IMR-90 (cell line): ENCODE measurements around the gene TIMM21. TPM values are rescaled to one million over a fixed set of nuclear protein-coding genes. Genes with fewer than 3 reads are reported as not detected.

Source experiments
- ATAC-seq: fragments of 200-7000 bp; cut with Tn5 transposase; 2 replicates; pipeline ENCODE4 v1.9.1; 2020; ENCODE audit warnings: low read depth, mild to moderate bottlenecking, moderate library complexity
- BruUV-seq: library from RNA; stranded (reverse); fragments of 400-500 nt; replicated peaks from 2 replicates; lab custom pipeline; 2021; lab: Mats Ljungman, UMichigan
- CTCF ChIA-PET: fragments of 300-600 bp; formaldehyde crosslinking; extraction: SDS; loops from one replicate; lab custom pipeline; 2021; ENCODE audit warnings: antibody characterized with exemption; lab: Yijun Ruan, JAX
- POLR2A ChIA-PET: fragments of 300-600 bp; sonication (Branson Sonifier 250); formaldehyde crosslinking; loops from one replicate; lab custom pipeline; 2022; ENCODE audit warnings: antibody characterized with exemption; ENCODE audit not compliant: unreplicated experiment; lab: Charles Lee
- DNase-seq: peaks from one replicate; pipeline ENCODE4 v3.0.0; 2013
- H2AFZ ChIP-seq: replicated peaks from 2 replicates; pipeline ENCODE3; 2013; ENCODE audit warnings: low read length, mild to moderate bottlenecking; ENCODE audit not compliant: poor library complexity
- H2AK5ac ChIP-seq: 2 replicates; pipeline ENCODE4 v1.6.1; 2013; ENCODE audit warnings: low read depth, low read length, inconsistent platforms
- H2AK9ac ChIP-seq: replicated peaks from 2 replicates; pipeline ENCODE3; 2013; ENCODE audit warnings: mild to moderate bottlenecking, low read depth, low read length, moderate library complexity; ENCODE audit not compliant: poor library complexity
- H2BK120ac ChIP-seq: 2 replicates; pipeline ENCODE4 v1.6.1; 2013; ENCODE audit warnings: low read depth, low read length, inconsistent platforms
- H2BK15ac ChIP-seq: 3 replicates; pipeline ENCODE4 v1.6.1; 2013; ENCODE audit warnings: low read depth, low read length, inconsistent platforms
- H2BK20ac ChIP-seq: 2 replicates; pipeline ENCODE4 v1.6.1; 2013; ENCODE audit warnings: low read depth, mild to moderate bottlenecking, inconsistent platforms, low read length, moderate library complexity
- H2BK5ac ChIP-seq: 2 replicates; pipeline ENCODE4 v1.6.1; 2013; ENCODE audit warnings: mild to moderate bottlenecking, low read depth, low read length, inconsistent platforms; ENCODE audit not compliant: poor library complexity, severe bottlenecking
- H3K14ac ChIP-seq: replicated peaks from 2 replicates; pipeline ENCODE4 v1.6.1; 2013; ENCODE audit warnings: low read depth, low read length, inconsistent platforms
- H3K18ac ChIP-seq: 2 replicates; pipeline ENCODE4 v1.6.1; 2013; ENCODE audit warnings: low read depth, low read length, control low read depth
- H3K23ac ChIP-seq: 2 replicates; pipeline ENCODE4 v1.6.1; 2013; ENCODE audit warnings: low read depth, low read length, inconsistent platforms
- H3K27ac ChIP-seq: 2 replicates; pipeline ENCODE4 v1.5.1; 2013; ENCODE audit warnings: mild to moderate bottlenecking, control low read depth, low read length; ENCODE audit not compliant: insufficient read depth
- H3K27me3 ChIP-seq: 2 replicates; pipeline ENCODE4 v1.6.1; 2013; ENCODE audit warnings: low read length; ENCODE audit not compliant: control insufficient read depth, insufficient read depth
- H3K36me3 ChIP-seq: 2 replicates; pipeline ENCODE4 v1.6.1; 2013; ENCODE audit warnings: low read length, mixed read lengths; ENCODE audit not compliant: control insufficient read depth, insufficient read depth
- H3K4ac ChIP-seq: 2 replicates; pipeline ENCODE4 v1.6.1; 2013; ENCODE audit warnings: low read depth, low read length, inconsistent platforms
- H3K4me1 ChIP-seq: 2 replicates; pipeline ENCODE4 v1.6.1; 2013; ENCODE audit warnings: low read length, mixed read lengths; ENCODE audit not compliant: control insufficient read depth, insufficient read depth
- H3K4me2 ChIP-seq: 2 replicates; pipeline ENCODE4 v1.6.1; 2013; ENCODE audit warnings: low read depth, mild to moderate bottlenecking, control low read depth, low read length, moderate library complexity
- H3K4me3 ChIP-seq: 2 replicates; pipeline ENCODE4 v1.5.1; 2013; ENCODE audit warnings: low read depth, mild to moderate bottlenecking, control low read depth, low read length, moderate library complexity; ENCODE audit not compliant: insufficient read depth
- H3K56ac ChIP-seq: 2 replicates; pipeline ENCODE4 v1.6.1; 2013; ENCODE audit warnings: low read length, inconsistent platforms; ENCODE audit not compliant: insufficient read depth; ENCODE audit errors: extremely low read depth
- H3K79me1 ChIP-seq, 2 experiments: 2 replicates each; pipeline ENCODE4 v1.6.1; 2013; ENCODE audit warnings: low read length in 2 of 2, inconsistent platforms in 1 of 2, low read depth in 1 of 2
- H3K9ac ChIP-seq: 2 replicates; pipeline ENCODE4 v1.6.1; 2013; ENCODE audit warnings: low read depth, low read length, control low read depth
- H3K9me1 ChIP-seq: 2 replicates; pipeline ENCODE4 v1.6.1; 2013; ENCODE audit warnings: low read length, inconsistent platforms; ENCODE audit not compliant: insufficient read depth
- H3K9me3 ChIP-seq: 2 replicates; pipeline ENCODE4 v1.6.1; 2013; ENCODE audit warnings: low read length; ENCODE audit not compliant: control insufficient read depth, insufficient read depth
- H4K20me1 ChIP-seq: 2 replicates; pipeline ENCODE4 v1.6.1; 2013; ENCODE audit warnings: low read length, inconsistent platforms; ENCODE audit not compliant: insufficient read depth
- H4K5ac ChIP-seq: 2 replicates; pipeline ENCODE4 v1.6.1; 2013; ENCODE audit warnings: mild to moderate bottlenecking, low read depth, low read length, control low read depth
- H4K8ac ChIP-seq, 2 experiments: 2 replicates each; pipeline ENCODE4 v1.6.1; 2013; ENCODE audit warnings: low read depth in 2 of 2, low read length in 2 of 2, control low read depth in 1 of 2, inconsistent platforms in 1 of 2
- H4K91ac ChIP-seq: 2 replicates; pipeline ENCODE4 v1.6.1; 2013; ENCODE audit warnings: low read depth, low read length, inconsistent platforms; ENCODE audit not compliant: insufficient read depth
- BHLHE40 ChIP-seq: fragments of 150-350 bp; IDR thresholded peaks from 2 replicates; pipeline ENCODE4 v1.6.1; 2016; ENCODE audit warnings: mild to moderate bottlenecking, low read depth, low read length
- CEBPB ChIP-seq: IDR thresholded peaks from 2 replicates; pipeline ENCODE4 v1.6.1; 2012; ENCODE audit warnings: low read depth, low read length, improper control_type of control experiment
- CHD1 ChIP-seq: IDR thresholded peaks from 2 replicates; pipeline ENCODE4 v1.6.1; 2012; ENCODE audit warnings: low read depth, low read length, improper control_type of control experiment
- MAFK ChIP-seq: IDR thresholded peaks from 2 replicates; pipeline ENCODE4 v1.6.1; 2012; ENCODE audit warnings: low read depth, low read length, improper control_type of control experiment
- MAZ ChIP-seq: IDR thresholded peaks from 2 replicates; pipeline ENCODE4 v1.6.1; 2012; ENCODE audit warnings: low read depth, mild to moderate bottlenecking, low read length, improper control_type of control experiment, moderate library complexity, borderline replicate concordance
- MXI1 ChIP-seq: IDR thresholded peaks from 2 replicates; pipeline ENCODE4 v1.6.1; 2012; ENCODE audit warnings: low read depth, mild to moderate bottlenecking, low read length, moderate library complexity, borderline replicate concordance
- NFE2L2 ChIP-seq: fragments of 150-350 bp; IDR thresholded peaks from 2 replicates; pipeline ENCODE4 v1.6.1; 2016; ENCODE audit warnings: low read depth, mild to moderate bottlenecking, low read length
- POLR2A ChIP-seq: IDR thresholded peaks from 2 replicates; pipeline ENCODE4 v1.6.1; 2012; ENCODE audit warnings: mild to moderate bottlenecking, low read depth, low read length
- RAD21 ChIP-seq: IDR thresholded peaks from 2 replicates; pipeline ENCODE4 v1.6.1; 2012; ENCODE audit warnings: low read length, improper control_type of control experiment
- RCOR1 ChIP-seq: IDR thresholded peaks from 2 replicates; pipeline ENCODE4 v1.6.1; 2012; ENCODE audit warnings: mild to moderate bottlenecking, low read length, improper control_type of control experiment; ENCODE audit not compliant: insufficient replicate concordance
- RFX5 ChIP-seq: IDR thresholded peaks from 2 replicates; pipeline ENCODE4 v1.8.0; 2012; ENCODE audit warnings: low read depth, mild to moderate bottlenecking, low read length, moderate library complexity
- SMC3 ChIP-seq: fragments of 150-350 bp; IDR thresholded peaks from 2 replicates; pipeline ENCODE4 v1.6.1; 2016; ENCODE audit warnings: low read depth, mild to moderate bottlenecking, antibody characterized with exemption, low read length, moderate library complexity
- WGBS, 2 experiments: methylation state at CpG; one replicate each; pipeline versions ENCODE4 v1.1.5 to v1.1.7; 2013; ENCODE audit warnings: missing lambda C conversion rate in 2 of 2; ENCODE audit not compliant: insufficient read length in 1 of 2; ENCODE audit errors: extremely low coverage in 2 of 2; 5-methylcytosine and 5-hydroxymethylcytosine counted together
- dilution Hi-C: fragments of 300-500 bp; cut with HindIII; formaldehyde crosslinking; loops from one replicate; pipeline ENCODE4 v1.14.3; 2018; ENCODE audit warnings: low sequenced_read_pairs; ENCODE audit not compliant: unreplicated experiment
- in situ Hi-C: fragments of 300-500 bp; cut with MboI; formaldehyde crosslinking; loops from 3 replicates; pipeline ENCODE4 v1.14.3; 2019; ENCODE audit warnings: low sequenced_read_pairs, inconsistent platforms, mixed read lengths
- intact Hi-C: fragments of 100-400 bp; cut with micrococcal nuclease; formaldehyde crosslinking; loops from 2 replicates; pipeline ENCODE4 v1.10.0; 2022
- polyA plus RNA-seq, 3 experiments: library from polyadenylated mRNA; depleted of rRNA; stranded (reverse); fragments of >200 nt; gene quantifications; 2 replicates each; pipeline ENCODE4 v1.2.3, GENCODE V29; 2012; ENCODE audit warnings: low replicate concordance in 1 of 3
- total RNA-seq: library from RNA; depleted of rRNA; stranded (reverse); fragments of >200 nt; gene quantifications from 2 replicates; pipeline ENCODE4 v1.2.3, GENCODE V29; 2012
- TF ChIP-seq, protein P1 (sequence below): fragments of 150-350 bp; IDR thresholded peaks from 2 replicates; pipeline ENCODE4 v1.6.1; 2016; ENCODE audit warnings: low read depth, mild to moderate bottlenecking, low read length, moderate library complexity, borderline replicate concordance
- TF ChIP-seq, protein P2 (sequence below): conservative IDR thresholded peaks from 2 replicates; pipeline ENCODE4 v1.5.1; 2012; ENCODE audit warnings: mild to moderate bottlenecking, low read depth, low read length, improper control_type of control experiment
- TF ChIP-seq, protein P3 (sequence below): fragments of 150-350 bp; IDR thresholded peaks from 2 replicates; pipeline ENCODE4 v1.6.1; 2017; ENCODE audit warnings: mild to moderate bottlenecking, antibody characterized with exemption, low read length, low read depth

TIMM21 gene
- total and polyA plus RNA-seq, 2 of the 4 experiments (the other 2 are of a cell fraction): 42.8 to 52.7 TPM

DNA sequence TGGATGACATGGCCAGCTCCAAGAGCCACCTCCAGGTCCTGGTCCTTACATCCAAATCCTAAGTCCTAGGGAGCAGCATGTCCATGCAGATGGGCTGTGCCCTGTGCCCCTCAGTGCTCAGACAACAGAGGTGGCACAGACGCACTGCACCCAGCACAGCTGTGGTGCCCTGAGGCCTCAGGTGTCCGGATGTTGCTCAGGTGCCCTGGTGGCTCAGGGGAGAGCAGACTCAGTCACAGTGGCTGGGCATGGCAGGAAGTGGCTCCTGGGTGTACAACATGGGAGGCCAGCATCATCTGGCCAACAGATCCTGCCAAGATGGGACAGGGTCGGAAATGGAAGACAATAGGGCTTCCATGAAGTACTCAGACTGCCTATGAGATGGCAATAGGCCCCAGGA, 50.1 kb downstream of the TIMM21 start:
- H3K56ac ChIP-seq: no peak overlapping the region
- intact Hi-C loops: no loop called here
- WGBS, 2 experiments: 94% methylated on average over 3 of the region's 3 CpGs; no CpG with 5 or more reads in 1 of the 2 experiments
- H2BK15ac ChIP-seq: no peak overlapping the region
- H2AK5ac ChIP-seq: no peak overlapping the region
- TF ChIP-seq, protein P1, sequence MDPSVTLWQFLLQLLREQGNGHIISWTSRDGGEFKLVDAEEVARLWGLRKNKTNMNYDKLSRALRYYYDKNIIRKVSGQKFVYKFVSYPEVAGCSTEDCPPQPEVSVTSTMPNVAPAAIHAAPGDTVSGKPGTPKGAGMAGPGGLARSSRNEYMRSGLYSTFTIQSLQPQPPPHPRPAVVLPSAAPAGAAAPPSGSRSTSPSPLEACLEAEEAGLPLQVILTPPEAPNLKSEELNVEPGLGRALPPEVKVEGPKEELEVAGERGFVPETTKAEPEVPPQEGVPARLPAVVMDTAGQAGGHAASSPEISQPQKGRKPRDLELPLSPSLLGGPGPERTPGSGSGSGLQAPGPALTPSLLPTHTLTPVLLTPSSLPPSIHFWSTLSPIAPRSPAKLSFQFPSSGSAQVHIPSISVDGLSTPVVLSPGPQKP: no peak
- no peak for TF ChIP-seq MXI1
- TF ChIP-seq NFE2L2: no peak
- no peak for TF ChIP-seq RCOR1
- no peak for TF ChIP-seq MAZ
- no peak for TF ChIP-seq MAFK
- TF ChIP-seq POLR2A: no peak
- no peak for TF ChIP-seq RAD21
- TF ChIP-seq SMC3: no peak
- TF ChIP-seq BHLHE40: no peak
- TF ChIP-seq CHD1: no peak
- TF ChIP-seq CEBPB: no peak
- TF ChIP-seq, protein P2, sequence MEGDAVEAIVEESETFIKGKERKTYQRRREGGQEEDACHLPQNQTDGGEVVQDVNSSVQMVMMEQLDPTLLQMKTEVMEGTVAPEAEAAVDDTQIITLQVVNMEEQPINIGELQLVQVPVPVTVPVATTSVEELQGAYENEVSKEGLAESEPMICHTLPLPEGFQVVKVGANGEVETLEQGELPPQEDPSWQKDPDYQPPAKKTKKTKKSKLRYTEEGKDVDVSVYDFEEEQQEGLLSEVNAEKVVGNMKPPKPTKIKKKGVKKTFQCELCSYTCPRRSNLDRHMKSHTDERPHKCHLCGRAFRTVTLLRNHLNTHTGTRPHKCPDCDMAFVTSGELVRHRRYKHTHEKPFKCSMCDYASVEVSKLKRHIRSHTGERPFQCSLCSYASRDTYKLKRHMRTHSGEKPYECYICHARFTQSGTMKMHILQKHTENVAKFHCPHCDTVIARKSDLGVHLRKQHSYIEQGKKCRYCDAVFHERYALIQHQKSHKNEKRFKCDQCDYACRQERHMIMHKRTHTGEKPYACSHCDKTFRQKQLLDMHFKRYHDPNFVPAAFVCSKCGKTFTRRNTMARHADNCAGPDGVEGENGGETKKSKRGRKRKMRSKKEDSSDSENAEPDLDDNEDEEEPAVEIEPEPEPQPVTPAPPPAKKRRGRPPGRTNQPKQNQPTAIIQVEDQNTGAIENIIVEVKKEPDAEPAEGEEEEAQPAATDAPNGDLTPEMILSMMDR: no peak
- TF ChIP-seq, protein P3, sequence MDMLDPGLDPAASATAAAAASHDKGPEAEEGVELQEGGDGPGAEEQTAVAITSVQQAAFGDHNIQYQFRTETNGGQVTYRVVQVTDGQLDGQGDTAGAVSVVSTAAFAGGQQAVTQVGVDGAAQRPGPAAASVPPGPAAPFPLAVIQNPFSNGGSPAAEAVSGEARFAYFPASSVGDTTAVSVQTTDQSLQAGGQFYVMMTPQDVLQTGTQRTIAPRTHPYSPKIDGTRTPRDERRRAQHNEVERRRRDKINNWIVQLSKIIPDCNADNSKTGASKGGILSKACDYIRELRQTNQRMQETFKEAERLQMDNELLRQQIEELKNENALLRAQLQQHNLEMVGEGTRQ: no peak
- TF ChIP-seq RFX5: no peak
- H3K27ac ChIP-seq: no peak overlapping the region
- H2BK5ac ChIP-seq: no peak overlapping the region
- no peak overlapping the region for H4K5ac ChIP-seq
- dilution Hi-C loops: no loop called here
- H2AFZ ChIP-seq: peak overlapping the region; percentile 6
- no peak overlapping the region for H3K23ac ChIP-seq
- no peak overlapping the region for H2BK20ac ChIP-seq
- H3K4me3 ChIP-seq: no peak overlapping the region
- no peak overlapping the region for H4K8ac ChIP-seq
- ChIA-PET CTCF (interaction anchor here (3.9 kb wide), 1 partner anchor 144 kb away, joined by 23 read pairs; no protein-coding TSS in a partner anchor), POLR2A (no interaction called here)
- H3K14ac ChIP-seq: no peak overlapping the region
- H2AK9ac ChIP-seq: no peak overlapping the region
- no peaks in the 10 kb centered on the region for H3K36me3 ChIP-seq
- H3K4me1 ChIP-seq: peaks cover 3% of the 10 kb centered on the region; the same call in 1 of the 2 replicates
- H3K9me3 ChIP-seq: no peaks in the 10 kb centered on the region
- ATAC-seq (no peak), DNase-seq (no peak)
- H3K9ac ChIP-seq: no peak overlapping the region
- H3K18ac ChIP-seq: no peak overlapping the region
- no peak overlapping the region for H4K91ac ChIP-seq
- in situ Hi-C loops: loop anchor here (5.0 kb wide), 1 partner anchor 134 kb away; no protein-coding TSS in a partner anchor
- H3K4ac ChIP-seq: no peak overlapping the region
- no TSS peak for BruUV-seq
- H3K4me2 ChIP-seq: no peak overlapping the region
- H3K79me1 ChIP-seq: no peaks in the 10 kb centered on the region
- no peaks in the 10 kb centered on the region for H3K9me1 ChIP-seq
- H2BK120ac ChIP-seq: no peak overlapping the region
- H4K20me1 ChIP-seq: no peaks in the 10 kb centered on the region
- H3K27me3 ChIP-seq: peaks cover 21% of the 10 kb centered on the region
